Activated T-cell treated with anti-CD3 and anti-CD28 coated beads, Interleukin-2, amount 50 U/mL, for 4 hours (primary cell): ENCODE results near the gene MAOB. TPM values are rescaled to one million over a fixed set of nuclear protein-coding genes. Genes with fewer than 3 reads are reported as not detected.

Experiments
- ATAC-seq, 2 donors: fragments of 200-7000 bp; cut with Tn5 transposase; one replicate each; pipeline ENCODE4 v1.10.0; 2021
- DNase-seq: peaks from one replicate; pipeline ENCODE4 v3.0.0-alpha.2; 2020
- H3K27me3 Mint-ChIP-seq: one replicate; pipeline ENCODE4 v1.8.0; 2021; ENCODE audit warnings: low read depth, mixed read lengths
- H3K36me3 Mint-ChIP-seq: one replicate; pipeline ENCODE4 v1.8.0; 2022; ENCODE audit warnings: mixed read lengths; ENCODE audit not compliant: insufficient read depth
- H3K4me1 Mint-ChIP-seq: one replicate; pipeline ENCODE4 v1.8.0; 2021; ENCODE audit warnings: low read depth, mixed read lengths
- H3K4me3 Mint-ChIP-seq: one replicate; pipeline ENCODE4 v1.8.0; 2021; ENCODE audit warnings: mild to moderate bottlenecking, moderate library complexity, mixed read lengths
- H3K9me3 Mint-ChIP-seq: one replicate; pipeline ENCODE4 v1.8.0; 2021; ENCODE audit warnings: mixed read lengths
- total RNA-seq, 3 donors: library from RNA; stranded (reverse); gene quantifications; one replicate each; pipeline ENCODE4 v1.2.1, GENCODE V29; 2021

MAOB gene
- total RNA-seq, 3 donors from 2014 or later = 0.11 to 0.13 TPM; not detected in 1

DNA sequence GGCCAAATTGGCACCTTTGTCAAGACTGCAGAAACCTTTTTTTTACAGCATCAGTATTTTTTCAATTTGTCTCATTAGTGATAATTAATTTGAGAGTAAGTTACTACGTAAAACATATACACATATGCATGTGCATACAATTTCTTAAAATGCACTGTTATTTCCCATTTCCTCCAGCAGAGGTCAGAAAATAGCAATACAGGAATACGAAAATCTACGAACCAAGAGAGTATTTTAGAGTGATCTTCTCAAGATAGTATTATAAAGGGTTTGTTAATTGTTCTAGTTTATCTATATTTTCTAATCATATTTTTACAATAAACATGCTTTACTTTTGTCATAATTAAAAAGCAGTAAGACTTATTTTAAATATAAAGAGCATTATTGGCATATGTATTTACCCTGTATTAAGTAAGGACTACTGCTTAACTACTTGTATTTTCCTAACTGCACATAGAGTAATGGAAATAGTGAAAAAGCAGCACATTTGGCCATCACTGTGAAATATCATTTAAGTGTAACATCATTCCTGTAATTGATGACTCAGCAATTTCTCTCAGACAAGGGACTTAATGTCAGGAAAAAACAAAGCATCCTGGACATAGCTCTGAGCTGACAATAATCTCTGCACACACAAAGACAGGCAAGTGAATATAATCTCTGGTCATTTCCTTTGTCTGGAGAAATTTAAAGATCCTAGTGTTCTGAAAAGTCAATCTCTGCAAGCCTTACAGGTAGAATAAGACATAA is 45.6 kb downstream of the MAOB start:
- Mint-ChIP-seq H3K9me3 (no peaks in the 10 kb centered on the region), H3K36me3 (no peaks in the 10 kb centered on the region), H3K4me1 (no peaks in the 10 kb centered on the region), H3K4me3 (no peak overlapping the region), H3K27me3 (peaks cover 3% of the 10 kb centered on the region)
- DNase-seq (no peak), ATAC-seq (no peak)

DNA sequence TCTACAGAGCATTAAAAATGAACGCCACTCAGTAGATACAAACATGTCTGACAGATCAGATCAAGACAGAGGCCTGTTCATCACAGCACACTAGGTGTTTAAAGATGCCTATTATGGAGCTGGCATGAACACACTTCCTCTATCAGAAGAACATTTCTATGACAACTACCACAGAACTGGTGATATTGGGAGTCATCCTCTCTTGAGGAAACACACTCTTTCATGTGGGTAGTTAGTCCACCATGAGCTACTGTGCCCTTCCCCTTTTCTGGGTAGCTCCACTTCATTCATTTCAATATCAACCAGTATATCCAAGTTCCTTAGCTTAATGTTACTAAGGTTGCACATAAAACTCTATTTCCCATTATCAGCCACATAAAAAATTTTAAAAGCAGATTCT is 46.7 kb downstream of the MAOB start:
- H3K27me3 Mint-ChIP-seq = peaks cover 3% of the 10 kb centered on the region
- ATAC-seq (no peak), DNase-seq (no peak)
- no peak overlapping the region for H3K4me3 Mint-ChIP-seq
- no peaks in the 10 kb centered on the region for H3K9me3 Mint-ChIP-seq
- H3K4me1 Mint-ChIP-seq = no peaks in the 10 kb centered on the region
- H3K36me3 Mint-ChIP-seq = no peaks in the 10 kb centered on the region

DNA sequence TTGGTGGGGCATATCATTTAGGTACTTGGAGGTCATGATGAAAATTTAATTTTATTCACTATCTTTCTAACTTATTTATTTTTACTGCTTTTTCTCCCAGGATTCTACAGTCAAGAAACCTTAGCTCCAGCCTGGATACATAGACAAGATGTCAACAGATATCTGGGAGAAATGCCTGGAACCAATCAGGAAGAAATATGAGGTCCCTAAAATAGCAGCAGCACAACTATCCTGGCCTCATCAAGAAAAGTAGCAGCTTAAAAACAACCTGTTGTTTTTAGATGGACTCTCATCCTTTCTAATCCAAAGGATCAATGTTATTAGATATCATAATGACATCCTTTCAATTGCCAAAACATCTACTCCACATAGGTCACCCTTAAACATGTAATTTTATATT is 54.5 kb downstream of the MAOB start:
- ATAC-seq = no peak
- Mint-ChIP-seq H3K4me1 (no peaks in the 10 kb centered on the region), H3K4me3 (no peak overlapping the region), H3K27me3 (no peaks in the 10 kb centered on the region), H3K36me3 (no peaks in the 10 kb centered on the region), H3K9me3 (no peaks in the 10 kb centered on the region)
- DNase-seq = no peak

DNA sequence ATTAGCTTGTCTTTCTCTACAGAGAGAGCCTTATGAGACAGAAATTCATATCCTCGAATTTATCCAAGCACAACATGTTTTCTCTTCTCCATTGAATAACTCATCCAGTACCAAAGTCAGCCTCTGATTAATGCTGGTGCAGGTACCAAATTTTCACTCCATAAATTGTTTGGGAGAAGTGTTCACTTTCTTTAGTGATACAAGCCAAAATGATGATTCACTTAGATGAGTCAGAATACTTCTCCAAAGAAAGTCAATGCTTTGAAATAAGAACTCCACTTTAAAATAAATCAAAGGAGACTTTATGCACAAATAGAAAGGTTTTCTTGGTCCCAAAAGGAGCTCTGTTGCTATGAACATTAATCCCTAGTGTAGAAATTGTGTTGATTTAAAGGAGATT is 60.2 kb downstream of the MAOB start:
- no peak for DNase-seq
- Mint-ChIP-seq H3K9me3 (no peaks in the 10 kb centered on the region), H3K4me1 (no peaks in the 10 kb centered on the region), H3K36me3 (no peaks in the 10 kb centered on the region), H3K27me3 (no peaks in the 10 kb centered on the region), H3K4me3 (no peak overlapping the region)
- ATAC-seq = no peak

DNA sequence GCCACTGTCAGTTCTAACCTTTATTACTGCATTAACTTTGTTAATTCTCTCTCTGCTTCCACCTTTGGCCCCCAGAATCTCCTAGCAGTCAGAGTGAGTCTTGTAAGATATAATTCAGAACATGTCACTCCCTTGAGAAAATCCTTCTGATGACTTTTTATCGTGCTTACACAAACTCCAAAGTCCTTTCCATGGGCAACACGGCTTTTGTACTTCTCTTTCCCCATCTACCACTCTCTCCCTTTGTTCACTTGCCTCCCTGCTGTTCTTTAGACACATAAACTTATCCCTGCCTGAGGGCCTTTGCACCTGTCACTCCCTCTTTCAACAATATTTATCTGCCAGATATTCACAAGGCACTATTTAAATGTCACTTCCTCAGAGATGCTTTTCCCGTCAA is 64.8 kb downstream of the MAOB start:
- peaks cover 11% of the 10 kb centered on the region for H3K4me1 Mint-ChIP-seq
- DNase-seq (no peak), ATAC-seq (no peak)
- H3K27me3 Mint-ChIP-seq = no peaks in the 10 kb centered on the region
- H3K36me3 Mint-ChIP-seq = no peaks in the 10 kb centered on the region
- H3K4me3 Mint-ChIP-seq = no peak overlapping the region
- no peaks in the 10 kb centered on the region for H3K9me3 Mint-ChIP-seq

DNA sequence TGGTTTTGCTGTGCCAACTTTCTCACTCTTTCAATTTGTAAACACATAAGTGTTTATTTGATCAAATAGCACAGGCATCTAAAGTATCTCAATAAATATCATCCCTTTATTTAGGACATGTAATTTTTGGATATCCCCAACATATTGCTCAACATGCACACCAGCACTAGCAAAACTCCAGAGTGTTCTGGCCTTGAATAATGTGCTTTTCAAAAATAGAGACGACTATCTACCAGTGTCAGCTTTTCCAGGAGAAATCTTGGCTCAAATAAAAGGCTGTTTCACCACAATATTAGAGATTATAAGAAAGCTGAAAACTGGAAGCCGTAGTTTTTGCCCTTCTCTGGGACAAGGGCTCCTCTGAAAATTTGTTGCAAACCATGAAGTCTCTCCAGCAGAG is 67.0 kb downstream of the MAOB start:
- H3K27me3 Mint-ChIP-seq = no peaks in the 10 kb centered on the region
- no peaks in the 10 kb centered on the region for H3K9me3 Mint-ChIP-seq
- no peak overlapping the region for H3K4me3 Mint-ChIP-seq
- no peaks in the 10 kb centered on the region for H3K36me3 Mint-ChIP-seq
- DNase-seq (no peak), ATAC-seq (no peak)
- peaks cover 11% of the 10 kb centered on the region for H3K4me1 Mint-ChIP-seq

DNA sequence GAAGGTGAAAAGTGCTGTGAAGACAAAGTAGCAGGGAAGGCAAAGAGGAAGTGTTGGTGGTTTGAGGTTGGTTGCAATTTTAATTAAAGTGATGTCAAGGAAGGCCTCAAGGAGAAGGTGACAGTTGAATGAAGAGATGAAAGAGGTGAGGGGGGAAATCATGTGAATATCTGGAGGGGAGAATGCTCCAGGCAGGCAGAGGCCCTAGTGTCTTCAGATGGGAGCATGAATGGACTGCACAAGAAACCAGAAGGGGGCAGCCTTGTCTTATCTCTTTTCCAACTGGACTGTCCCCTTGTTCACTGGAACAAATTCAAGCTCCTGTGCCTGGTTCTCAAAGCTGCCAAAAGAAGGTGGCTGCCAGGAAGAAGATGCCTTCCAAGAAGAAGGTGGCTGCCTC is 68.4 kb downstream of the MAOB start:
- Mint-ChIP-seq H3K9me3 (no peaks in the 10 kb centered on the region), H3K27me3 (no peaks in the 10 kb centered on the region), H3K4me3 (no peak overlapping the region), H3K36me3 (no peaks in the 10 kb centered on the region), H3K4me1 (peaks cover 11% of the 10 kb centered on the region)
- ATAC-seq (no peak), DNase-seq (no peak)

DNA sequence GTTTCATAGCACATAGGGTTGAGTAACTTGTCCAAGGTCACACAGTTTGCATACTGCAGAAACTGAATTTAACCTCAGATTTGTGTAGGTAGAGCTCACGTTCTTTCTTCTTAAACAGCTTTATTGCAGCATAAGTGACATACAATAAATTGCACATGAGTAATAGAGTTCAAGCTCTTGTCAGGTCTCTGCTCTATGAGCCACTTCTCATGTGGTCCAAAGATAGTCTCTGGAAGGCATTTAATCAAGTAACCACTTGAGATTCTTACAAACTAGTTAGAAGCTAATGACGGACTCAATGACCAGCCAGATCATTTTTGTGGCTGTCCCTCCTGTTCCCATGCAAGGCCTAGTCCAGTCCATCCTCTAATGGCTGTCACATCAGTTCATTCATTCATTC is 68.9 kb downstream of the MAOB start:
- no peaks in the 10 kb centered on the region for H3K27me3 Mint-ChIP-seq
- no peaks in the 10 kb centered on the region for H3K9me3 Mint-ChIP-seq
- no peak for ATAC-seq
- H3K36me3 Mint-ChIP-seq = no peaks in the 10 kb centered on the region
- H3K4me3 Mint-ChIP-seq = no peak overlapping the region
- no peak for DNase-seq
- peaks cover 11% of the 10 kb centered on the region for H3K4me1 Mint-ChIP-seq

DNA sequence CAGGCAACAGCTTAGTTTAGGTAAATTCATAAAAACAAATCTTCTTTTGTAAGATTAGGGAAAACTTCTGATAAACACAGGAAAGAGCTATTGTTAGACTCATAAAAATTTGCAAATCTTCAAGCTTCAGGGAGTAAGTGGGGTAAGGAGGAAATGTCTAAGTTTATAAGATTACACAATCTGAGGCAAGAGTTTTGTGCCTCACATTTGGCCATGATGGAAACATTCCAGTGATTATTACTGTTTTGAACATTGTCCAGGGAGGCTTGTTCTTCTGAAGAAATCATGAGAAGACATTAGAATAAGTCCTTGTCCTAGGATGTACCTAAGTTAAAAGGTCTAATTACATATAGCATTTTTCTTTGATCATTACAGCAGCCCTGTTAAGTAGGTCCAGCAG is 72.8 kb downstream of the MAOB start:
- H3K4me3 Mint-ChIP-seq = no peak overlapping the region
- H3K4me1 Mint-ChIP-seq = peaks cover 11% of the 10 kb centered on the region
- H3K36me3 Mint-ChIP-seq = no peaks in the 10 kb centered on the region
- DNase-seq = no peak
- H3K9me3 Mint-ChIP-seq = no peaks in the 10 kb centered on the region
- ATAC-seq = no peak
- no peaks in the 10 kb centered on the region for H3K27me3 Mint-ChIP-seq

DNA sequence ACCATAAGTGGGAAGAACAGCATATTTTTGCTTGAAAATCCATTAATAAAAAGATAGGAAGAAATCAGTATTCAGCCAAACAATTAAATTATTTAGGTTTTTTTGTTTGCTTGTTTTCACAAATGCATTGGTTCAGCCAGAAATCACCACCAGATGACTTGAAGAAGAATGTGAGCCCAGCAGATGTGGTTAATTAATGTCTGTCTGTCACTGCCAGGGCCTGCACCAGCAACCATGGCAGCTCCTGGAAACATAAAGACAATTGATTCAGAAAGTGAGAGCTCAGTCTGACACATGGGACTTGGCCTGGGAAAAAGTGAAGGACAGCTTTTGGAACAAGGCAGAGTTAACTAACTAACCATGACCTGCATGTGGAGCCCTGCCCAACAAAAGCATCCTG is 74.0 kb downstream of the MAOB start:
- Mint-ChIP-seq H3K4me3 (no peak overlapping the region), H3K9me3 (no peaks in the 10 kb centered on the region), H3K36me3 (no peaks in the 10 kb centered on the region), H3K27me3 (no peaks in the 10 kb centered on the region), H3K4me1 (peaks cover 2% of the 10 kb centered on the region)
- no peak for DNase-seq
- ATAC-seq = no peak

DNA sequence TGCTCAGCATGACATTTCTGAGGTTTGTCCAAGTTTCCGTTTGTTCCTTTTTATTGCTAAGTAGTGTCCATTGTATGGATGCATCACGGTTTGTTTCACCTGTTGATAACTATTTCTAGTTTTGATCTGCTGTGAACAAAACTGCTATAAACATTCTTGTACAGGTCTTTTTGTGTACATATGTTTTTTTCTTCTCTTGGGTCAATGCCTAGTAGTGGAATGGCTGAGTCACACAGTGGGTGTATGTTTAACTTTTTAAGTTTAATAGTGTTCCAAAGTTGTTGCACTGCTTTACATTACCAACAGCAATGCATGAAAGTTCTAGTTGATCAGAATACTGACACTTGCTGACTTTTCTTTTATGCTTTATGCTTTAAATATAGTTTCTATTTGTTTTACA is 76.7 kb downstream of the MAOB start:
- DNase-seq (no peak), ATAC-seq (no peak)
- peaks cover 7% of the 10 kb centered on the region for H3K27me3 Mint-ChIP-seq
- H3K9me3 Mint-ChIP-seq = no peaks in the 10 kb centered on the region
- H3K36me3 Mint-ChIP-seq = no peaks in the 10 kb centered on the region
- no peaks in the 10 kb centered on the region for H3K4me1 Mint-ChIP-seq
- H3K4me3 Mint-ChIP-seq = no peak overlapping the region

DNA sequence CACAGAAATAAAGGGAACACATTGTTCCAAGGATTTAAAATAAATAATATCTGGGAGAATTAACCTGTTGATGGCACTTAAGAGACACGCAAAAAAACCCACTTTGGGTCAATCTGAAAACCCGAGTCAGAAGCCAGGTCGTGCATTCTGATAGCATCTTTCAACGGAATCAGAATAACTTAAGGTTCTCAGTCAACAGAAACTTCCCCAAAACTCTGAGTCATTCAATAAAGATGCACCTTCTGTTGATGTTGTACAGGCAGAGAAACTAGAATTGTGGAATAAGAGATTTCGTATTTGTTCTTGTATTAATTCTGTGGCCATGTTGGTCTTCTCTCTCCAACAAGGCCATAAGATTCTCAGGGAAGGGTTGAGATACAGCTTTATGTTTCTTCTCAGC is 78.2 kb downstream of the MAOB start:
- H3K9me3 Mint-ChIP-seq = no peaks in the 10 kb centered on the region
- no peaks in the 10 kb centered on the region for H3K36me3 Mint-ChIP-seq
- no peak for ATAC-seq
- DNase-seq = no peak
- peaks cover 9% of the 10 kb centered on the region for H3K27me3 Mint-ChIP-seq
- no peak overlapping the region for H3K4me3 Mint-ChIP-seq
- H3K4me1 Mint-ChIP-seq = no peaks in the 10 kb centered on the region

DNA sequence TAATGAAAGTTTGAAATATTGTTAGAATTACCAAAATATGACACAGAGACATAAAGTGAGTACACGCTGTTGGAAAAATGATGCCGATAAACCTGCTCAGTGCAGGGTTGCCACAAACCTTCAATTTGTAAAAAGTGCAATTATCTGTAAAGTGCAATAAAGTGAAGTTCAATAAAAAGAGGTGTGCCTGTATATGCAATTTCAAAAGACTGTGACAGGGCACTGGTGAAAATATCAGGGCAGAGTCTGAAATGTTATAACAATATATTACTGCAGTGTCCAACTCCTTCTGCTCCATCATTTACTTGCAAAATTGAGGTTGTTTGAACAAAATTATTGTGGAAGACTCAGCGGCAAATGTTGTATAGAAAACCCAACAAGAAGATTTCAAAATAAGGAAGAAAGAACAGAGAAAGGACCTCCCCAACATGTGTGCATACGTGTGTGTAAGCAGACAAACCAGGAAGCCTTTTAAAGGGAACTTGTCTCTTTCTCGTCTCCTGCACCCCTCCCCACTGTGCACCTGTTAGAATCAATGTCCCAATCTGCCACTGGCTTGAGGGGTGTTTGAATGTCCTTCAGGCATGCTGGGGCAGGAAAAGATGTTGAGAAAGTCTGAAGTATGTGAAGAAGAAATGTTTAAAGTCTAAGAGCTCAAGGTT is 96.2 kb downstream of the MAOB start:
- H3K9me3 Mint-ChIP-seq = no peaks in the 10 kb centered on the region
- DNase-seq (no peak), ATAC-seq (no peak)
- no peaks in the 10 kb centered on the region for H3K36me3 Mint-ChIP-seq
- H3K4me1 Mint-ChIP-seq = no peaks in the 10 kb centered on the region
- no peak overlapping the region for H3K4me3 Mint-ChIP-seq
- H3K27me3 Mint-ChIP-seq = no peaks in the 10 kb centered on the region

DNA sequence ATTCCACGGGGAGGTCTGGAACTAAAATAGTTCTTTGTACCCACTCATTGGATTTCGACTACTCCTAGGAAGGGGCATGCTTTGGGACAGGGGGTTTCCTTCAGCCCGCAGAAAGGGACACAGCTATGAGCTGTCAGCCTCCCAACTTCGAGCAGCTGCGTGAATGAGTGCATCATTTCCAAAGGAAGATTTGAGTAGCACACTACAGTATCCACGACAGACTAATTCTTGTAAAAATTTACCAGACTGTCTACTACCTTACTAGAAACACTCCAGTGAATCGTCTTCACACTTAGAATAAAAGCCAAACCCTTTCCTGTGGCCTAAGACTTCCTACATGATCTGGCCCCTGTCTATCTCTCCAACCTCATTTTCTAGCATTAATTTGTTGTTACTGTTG is 124.2 kb downstream of the MAOB start:
- Mint-ChIP-seq H3K27me3 (no peaks in the 10 kb centered on the region), H3K36me3 (no peaks in the 10 kb centered on the region), H3K4me1 (no peaks in the 10 kb centered on the region), H3K4me3 (no peak overlapping the region), H3K9me3 (no peaks in the 10 kb centered on the region)
- ATAC-seq = no peak
- DNase-seq = no peak

DNA sequence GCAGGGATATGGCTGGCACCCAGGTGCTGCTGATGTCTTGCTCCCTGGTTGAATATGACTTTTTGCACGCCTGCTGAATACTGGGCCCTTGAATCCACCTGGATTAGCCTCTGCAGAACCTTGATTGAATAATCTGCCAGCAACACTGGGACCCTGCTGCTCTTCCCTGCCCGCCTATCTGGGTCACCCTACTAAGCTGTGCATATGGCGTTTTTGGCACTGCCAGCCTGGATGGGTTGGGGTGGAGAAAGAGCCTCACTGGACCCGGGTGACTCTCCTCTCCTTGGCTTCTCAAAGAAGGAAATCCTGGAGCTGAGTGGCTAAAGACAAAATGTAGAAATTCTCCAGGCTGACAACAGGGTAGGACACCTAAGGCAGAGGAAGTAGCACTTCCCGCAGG is 126.2 kb downstream of the MAOB start:
- no peak for DNase-seq
- Mint-ChIP-seq H3K36me3 (no peaks in the 10 kb centered on the region), H3K4me1 (no peaks in the 10 kb centered on the region), H3K4me3 (no peak overlapping the region), H3K27me3 (no peaks in the 10 kb centered on the region), H3K9me3 (no peaks in the 10 kb centered on the region)
- no peak for ATAC-seq
